Subcutaneous adipose tissue (tissue), 4 donors: ENCODE results near the gene MMP8. TPM values are rescaled to one million over a fixed set of nuclear protein-coding genes. Genes with fewer than 3 reads are reported as not detected.

Source experiments
- total RNA-seq, 4 donors: library from RNA; depleted of rRNA; stranded (reverse); fragments of >200 nt; gene quantifications; one replicate each; pipeline ENCODE4 v1.1.0, GENCODE V29; 2016
- TF ChIP-seq, protein P1 (sequence below): fragments of 450-650 bp; IDR thresholded peaks from one replicate; pipeline ENCODE4 v1.5.1; 2016; ENCODE audit warnings: low read depth, mild to moderate bottlenecking, control low read depth, antibody characterized with exemption, moderate library complexity

MMP8 gene
- total RNA-seq, 4 donors from 2014 or later, result 0.19 to 11.7 (median 2.1) TPM

DNA sequence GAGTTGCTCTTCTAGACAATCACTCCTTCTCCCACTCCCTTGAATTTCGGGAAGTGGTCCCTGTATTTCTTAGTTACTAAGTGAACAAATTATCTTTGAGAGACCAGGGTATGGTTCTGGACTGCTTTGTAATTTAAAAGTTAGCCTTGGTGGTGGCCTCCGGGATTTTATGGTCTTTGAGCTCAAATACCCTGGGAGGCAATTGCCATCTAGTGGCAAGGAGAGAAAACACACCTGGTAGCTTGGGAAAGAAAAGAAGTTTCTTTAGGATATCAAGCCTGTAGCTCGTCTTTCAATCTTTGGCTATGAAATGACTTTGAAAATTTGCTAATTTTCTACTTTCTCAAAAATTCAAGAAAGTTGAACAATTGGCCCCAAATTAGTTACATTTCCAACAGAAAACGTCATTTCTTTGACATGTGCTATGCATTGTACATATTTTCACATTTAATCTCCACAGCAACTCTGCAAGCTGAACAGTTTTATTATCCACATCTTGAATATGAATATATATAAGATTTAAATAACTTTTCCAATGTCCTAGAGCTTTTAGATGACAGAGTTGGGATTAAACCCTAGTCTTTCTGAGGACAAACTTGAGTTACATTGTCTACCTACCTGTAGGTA lies 58.3 kb downstream of the MMP8 start:
- TF ChIP-seq, protein P1, sequence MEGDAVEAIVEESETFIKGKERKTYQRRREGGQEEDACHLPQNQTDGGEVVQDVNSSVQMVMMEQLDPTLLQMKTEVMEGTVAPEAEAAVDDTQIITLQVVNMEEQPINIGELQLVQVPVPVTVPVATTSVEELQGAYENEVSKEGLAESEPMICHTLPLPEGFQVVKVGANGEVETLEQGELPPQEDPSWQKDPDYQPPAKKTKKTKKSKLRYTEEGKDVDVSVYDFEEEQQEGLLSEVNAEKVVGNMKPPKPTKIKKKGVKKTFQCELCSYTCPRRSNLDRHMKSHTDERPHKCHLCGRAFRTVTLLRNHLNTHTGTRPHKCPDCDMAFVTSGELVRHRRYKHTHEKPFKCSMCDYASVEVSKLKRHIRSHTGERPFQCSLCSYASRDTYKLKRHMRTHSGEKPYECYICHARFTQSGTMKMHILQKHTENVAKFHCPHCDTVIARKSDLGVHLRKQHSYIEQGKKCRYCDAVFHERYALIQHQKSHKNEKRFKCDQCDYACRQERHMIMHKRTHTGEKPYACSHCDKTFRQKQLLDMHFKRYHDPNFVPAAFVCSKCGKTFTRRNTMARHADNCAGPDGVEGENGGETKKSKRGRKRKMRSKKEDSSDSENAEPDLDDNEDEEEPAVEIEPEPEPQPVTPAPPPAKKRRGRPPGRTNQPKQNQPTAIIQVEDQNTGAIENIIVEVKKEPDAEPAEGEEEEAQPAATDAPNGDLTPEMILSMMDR, result no peak

DNA sequence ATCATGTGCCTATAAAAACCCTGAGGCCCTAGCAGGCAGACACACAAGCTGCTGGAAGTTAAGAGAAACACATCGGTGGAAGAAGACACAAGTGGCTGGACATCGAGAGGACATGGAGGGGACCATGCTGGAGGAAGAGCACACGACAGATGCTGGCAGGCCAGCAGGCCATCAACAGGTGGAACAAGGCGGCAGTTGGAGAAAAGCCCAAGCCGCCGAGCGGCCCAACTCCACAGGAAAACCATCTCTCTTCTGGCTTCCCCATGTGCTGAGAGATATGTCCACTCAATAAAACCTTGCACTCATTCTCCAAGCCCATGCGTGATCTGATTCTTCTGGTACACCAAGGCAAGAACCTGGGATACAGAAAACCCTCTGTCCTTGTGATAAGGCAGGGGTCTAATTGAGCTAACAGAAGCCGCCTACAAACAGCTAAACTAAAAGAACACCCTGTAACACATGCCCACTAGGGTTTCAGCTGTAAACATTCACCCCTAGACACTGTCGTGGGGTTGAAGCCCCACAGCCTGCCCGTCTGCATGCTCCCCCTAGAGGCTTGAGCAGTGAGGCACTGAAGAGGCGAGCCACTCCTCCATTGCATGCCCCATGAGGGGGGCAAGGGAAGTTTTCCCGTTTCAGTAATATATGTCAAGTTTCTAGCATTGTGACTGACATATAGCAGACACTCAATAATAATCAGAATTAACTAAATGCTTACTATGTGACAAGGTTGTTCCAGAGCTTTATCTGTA lies 60.6 kb downstream of the MMP8 start:
- TF ChIP-seq, protein P1, result no peak

DNA sequence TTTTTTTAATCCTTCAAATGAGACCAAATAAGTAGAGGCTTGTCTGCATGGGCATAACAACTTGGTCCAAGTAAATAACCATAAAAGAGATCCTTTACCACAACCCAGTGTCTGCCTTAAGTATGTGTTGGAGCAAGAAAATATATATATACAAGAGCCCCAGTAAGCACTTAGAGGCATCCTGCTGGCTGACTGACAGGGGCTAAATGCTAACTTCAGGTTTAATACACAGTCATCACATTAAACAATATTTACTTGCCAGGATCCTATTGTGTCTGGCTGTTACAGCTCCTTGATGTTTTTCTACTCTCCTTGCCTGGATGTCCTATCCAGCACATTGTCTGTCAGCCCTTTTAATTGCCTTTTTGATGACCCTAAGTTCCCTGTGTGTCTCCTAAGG lies 62.1 kb downstream of the MMP8 start:
- TF ChIP-seq, protein P1, result no peak

Other genes with a start within 250 kb of the MMP8 start
- gene MMP7, start 194.2 kb downstream of the MMP8 start, total RNA-seq, result 10 to 100 TPM in 1 of 4 donors, 1 to 10 TPM in 2, under 1 TPM in 1; 0.98 to 99.8 (median 4.7) TPM
- not detected for gene MMP20, start 99.6 kb downstream of the MMP8 start, total RNA-seq
- gene MMP27, start 19.2 kb downstream of the MMP8 start, total RNA-seq, result 1 to 10 TPM in 1 of 4 donors, under 1 TPM in 1, not detected in 2; 0.68 to 2.6 TPM
- not detected for gene MMP10, start 55.7 kb upstream of the MMP8 start, total RNA-seq
- gene MMP1, start 73.2 kb upstream of the MMP8 start, total RNA-seq, result not detected
- gene MMP3, start 118.7 kb upstream of the MMP8 start, total RNA-seq, result 100 to 1,000 TPM in 2 of 4 donors, 1 to 10 TPM in 2; 5.4 to 672 (median 67.4) TPM
- gene MMP12, start 150.0 kb upstream of the MMP8 start, total RNA-seq, result 10 to 100 TPM in 1 of 4 donors, not detected in 3; 17.0 TPM
- gene MMP13, start 230.8 kb upstream of the MMP8 start, total RNA-seq, result under 1 TPM in 2 of 4 donors, not detected in 2; 0.38 to 0.44 TPM